Stomach smooth muscle (tissue), 2 donors: ENCODE results near the gene FAXC.

Source experiments
- H3K27ac ChIP-seq: one replicate; pipeline ENCODE4 v1.7.0; 2013; ENCODE audit warnings: mild to moderate bottlenecking, low read length, inconsistent platforms
- H3K27me3 ChIP-seq, 2 donors: one replicate each; pipeline ENCODE4 v1.7.0; 2013; ENCODE audit warnings: low read length in 2 of 2; ENCODE audit not compliant: insufficient read depth in 2 of 2, control insufficient read depth in 1 of 2
- H3K36me3 ChIP-seq, 2 donors: one replicate each; pipeline ENCODE4 v1.7.0; 2013; ENCODE audit warnings: low read length in 2 of 2; ENCODE audit not compliant: control insufficient read depth in 2 of 2, insufficient read depth in 2 of 2
- H3K4me1 ChIP-seq: one replicate; pipeline ENCODE4 v1.7.0; 2013; ENCODE audit warnings: low read length; ENCODE audit not compliant: control insufficient read depth, insufficient read depth
- H3K4me3 ChIP-seq, 2 donors: one replicate each; pipeline ENCODE4 v1.7.0; 2013; ENCODE audit warnings: low read length in 2 of 2
- H3K9ac ChIP-seq, 2 donors: one replicate each; pipeline ENCODE4 v1.7.0; 2013; ENCODE audit warnings: low read length in 2 of 2, mild to moderate bottlenecking in 1 of 2
- H3K9me3 ChIP-seq, 2 donors: one replicate each; pipeline ENCODE4 v1.7.0; 2013; ENCODE audit warnings: low read length in 2 of 2; ENCODE audit not compliant: control insufficient read depth in 2 of 2
- donor health status: healthy.
- donor health status: Pancreatic carcinoma.

FAXC gene

GRCh38 chr6:99362678-99363268, 13.3 kb upstream of the FAXC start:
- Histone ChIP-seq H3K4me1 (no peaks in the 10 kb centered on the region), H3K9ac (no peak overlapping the region), H3K36me3 (no peaks in the 10 kb centered on the region), H3K4me3 (no peak overlapping the region), H3K27ac (no peak overlapping the region), H3K27me3 (no peaks in the 10 kb centered on the region), H3K9me3 (no peaks in the 10 kb centered on the region)

DNA sequence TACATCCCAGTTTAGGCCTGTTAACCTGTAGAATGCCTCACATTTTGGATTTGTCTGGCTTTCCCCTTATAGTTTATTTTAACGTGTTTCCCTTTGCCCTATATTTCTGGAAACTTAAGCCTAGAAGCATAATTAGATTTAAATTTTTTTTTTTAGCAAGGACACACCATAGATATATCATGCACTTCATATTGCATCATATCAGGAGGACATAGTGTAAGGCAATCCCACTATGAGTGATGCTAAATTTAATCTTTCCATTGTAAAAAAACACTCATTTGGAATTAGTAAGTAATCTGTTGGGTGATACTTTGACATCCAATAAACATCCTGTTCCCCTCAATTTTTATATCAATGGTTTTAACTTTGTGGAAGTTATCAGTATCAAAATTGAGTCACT, 10.3 kb upstream of the FAXC start:
- no peaks in the 10 kb centered on the region for H3K4me1 ChIP-seq
- no peak overlapping the region for H3K27ac ChIP-seq
- H3K9ac ChIP-seq = no peak overlapping the region
- peaks cover 0 to 2% of the 10 kb centered on the region in 2 donors for H3K27me3 ChIP-seq
- H3K4me3 ChIP-seq = no peak overlapping the region
- no peaks in the 10 kb centered on the region for H3K36me3 ChIP-seq
- no peaks in the 10 kb centered on the region for H3K9me3 ChIP-seq

- H3K27me3 ChIP-seq = peaks cover 2 to 4% of the 10 kb centered on the region in 2 donors
- H3K4me1 ChIP-seq = no peaks in the 10 kb centered on the region
- no peak overlapping the region for H3K9ac ChIP-seq
- H3K4me3 ChIP-seq = no peak overlapping the region
- H3K27ac ChIP-seq = no peak overlapping the region
- H3K36me3 ChIP-seq = no peaks in the 10 kb centered on the region
- no peaks in the 10 kb centered on the region for H3K9me3 ChIP-seq
These were observed 7.2 kb upstream of the FAXC start for GRCh38 chr6:99356641-99357040.

DNA sequence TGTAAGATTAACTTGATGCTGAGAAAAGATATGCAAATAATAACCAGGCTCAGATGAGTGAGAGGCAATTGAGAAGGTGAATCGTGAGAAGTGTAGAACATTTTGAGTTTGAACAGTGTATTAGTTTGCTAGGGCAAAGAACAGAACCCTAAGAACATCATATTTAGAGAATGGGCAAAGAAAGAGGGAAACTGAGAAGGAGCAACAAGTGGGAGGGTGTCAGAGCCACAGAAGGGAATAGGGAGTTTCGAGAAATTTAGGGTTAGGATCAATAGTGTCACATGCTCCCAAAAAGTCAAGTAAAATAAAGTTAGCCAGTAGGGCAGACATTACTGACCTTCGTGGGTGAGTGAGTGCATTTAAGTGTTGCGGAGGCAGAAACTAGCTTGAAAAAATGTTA, 5.5 kb upstream of the FAXC start:
- Histone ChIP-seq H3K36me3 (no peaks in the 10 kb centered on the region), H3K27me3 (peaks cover 2 to 4% of the 10 kb centered on the region in 2 donors), H3K27ac (no peak overlapping the region), H3K4me3 (no peak overlapping the region), H3K9ac (no peak overlapping the region), H3K4me1 (peaks cover 7% of the 10 kb centered on the region), H3K9me3 (no peaks in the 10 kb centered on the region)

- H3K4me1 ChIP-seq = peaks cover 13% of the 10 kb centered on the region
- H3K4me3 ChIP-seq = no peak overlapping the region
- no peak overlapping the region for H3K27ac ChIP-seq
- H3K9me3 ChIP-seq = no peaks in the 10 kb centered on the region
- no peak overlapping the region for H3K9ac ChIP-seq
- H3K36me3 ChIP-seq = no peaks in the 10 kb centered on the region
- peaks cover 2 to 4% of the 10 kb centered on the region in 2 donors for H3K27me3 ChIP-seq
These were observed 3.7 kb upstream of the FAXC start for GRCh38 chr6:99353126-99353525.

DNA sequence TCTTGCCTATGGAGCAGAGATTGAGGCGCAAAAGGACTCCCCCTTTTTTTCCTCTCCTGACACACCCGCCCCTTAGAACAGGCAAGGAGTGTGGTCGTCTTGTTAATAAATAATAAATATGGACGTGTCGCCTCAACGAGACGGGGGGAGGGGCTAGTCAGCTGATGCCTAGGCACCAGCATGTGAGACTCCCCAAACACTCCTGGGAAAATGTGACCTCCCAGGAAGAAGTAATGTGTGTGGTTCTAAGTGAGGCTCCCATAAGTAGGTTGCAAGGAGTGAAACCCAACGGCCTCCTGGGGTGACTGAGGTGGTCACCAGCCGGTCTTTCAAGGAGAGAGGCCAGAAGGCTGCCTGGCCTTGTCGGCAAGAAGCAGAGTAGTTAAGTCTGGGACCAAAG, 1.1 kb upstream of the FAXC start:
- Histone ChIP-seq H3K4me1 (peaks cover 15% of the 10 kb centered on the region), H3K27me3 (peaks cover 2 to 4% of the 10 kb centered on the region in 2 donors), H3K27ac (peak overlapping the region; percentile 81), H3K4me3 (peak overlapping the region; percentile 79 to 81), H3K9ac (peak overlapping the region; percentile 72 to 94), H3K36me3 (no peaks in the 10 kb centered on the region), H3K9me3 (no peaks in the 10 kb centered on the region)

- peaks cover 0 to 2% of the 10 kb centered on the region in 2 donors for H3K27me3 ChIP-seq
- H3K36me3 ChIP-seq = no peaks in the 10 kb centered on the region
- H3K27ac ChIP-seq = peak overlapping the region; percentile 91
- H3K9me3 ChIP-seq = no peaks in the 10 kb centered on the region
- H3K4me3 ChIP-seq = peak overlapping the region; percentile 81 to 88
- H3K9ac ChIP-seq = peak overlapping the region; percentile 83 to 94
- H3K4me1 ChIP-seq = peaks cover 15% of the 10 kb centered on the region
These were observed 945 bp downstream of the FAXC start for GRCh38 chr6:99348288-99349170.

DNA sequence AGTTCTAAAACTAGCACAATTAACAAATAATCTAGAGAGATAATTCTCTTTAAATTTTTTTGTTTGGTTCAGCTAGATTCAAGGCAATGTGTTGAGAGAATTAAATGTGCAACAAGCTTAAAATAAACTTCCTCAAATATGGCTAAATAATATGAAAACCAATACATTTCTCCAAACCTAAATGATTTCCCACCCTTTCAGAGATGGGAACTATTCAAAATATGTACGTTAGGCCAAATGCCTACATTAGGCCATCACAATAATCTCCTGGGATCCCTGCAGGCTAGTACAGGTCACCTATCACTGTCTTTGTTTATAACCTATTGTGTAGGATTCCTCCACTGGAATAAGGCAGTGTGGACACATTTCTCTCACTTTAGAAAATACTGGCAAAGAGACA, 1.7 kb downstream of the FAXC start:
- Histone ChIP-seq H3K4me3 (peak overlapping the region; percentile 81 to 88), H3K9ac (peak overlapping the region; percentile 48 to 94), H3K27me3 (peaks cover 0 to 2% of the 10 kb centered on the region in 2 donors), H3K9me3 (no peaks in the 10 kb centered on the region), H3K36me3 (peaks cover 0 to under 1% of the 10 kb centered on the region in 2 donors), H3K27ac (peak overlapping the region; percentile 91), H3K4me1 (peaks cover 15% of the 10 kb centered on the region)

GRCh38 chr6:99346595-99346994, 2.9 kb downstream of the FAXC start:
- Histone ChIP-seq H3K4me1 (peaks cover 15% of the 10 kb centered on the region), H3K9ac (no peak overlapping the region), H3K4me3 (no peak overlapping the region), H3K27ac (peak overlapping the region; percentile 11), H3K27me3 (no peaks in the 10 kb centered on the region), H3K36me3 (peaks cover 0 to 4% of the 10 kb centered on the region in 2 donors), H3K9me3 (no peaks in the 10 kb centered on the region)

- Histone ChIP-seq H3K27ac (no peak overlapping the region), H3K9ac (no peak overlapping the region), H3K27me3 (no peaks in the 10 kb centered on the region), H3K4me3 (no peak overlapping the region), H3K9me3 (no peaks in the 10 kb centered on the region), H3K36me3 (peaks cover 0 to 4% of the 10 kb centered on the region in 2 donors), H3K4me1 (peaks cover 9% of the 10 kb centered on the region)
These were observed 4.3 kb downstream of the FAXC start for GRCh38 chr6:99345164-99345563.

GRCh38 chr6:99344289-99344688, 5.2 kb downstream of the FAXC start:
- H3K36me3 ChIP-seq = peaks cover 0 to 4% of the 10 kb centered on the region in 2 donors
- H3K27me3 ChIP-seq = no peaks in the 10 kb centered on the region
- peak overlapping the region in 1 of 2 donors; percentile 10 for H3K9ac ChIP-seq
- H3K4me3 ChIP-seq = no peak overlapping the region
- no peaks in the 10 kb centered on the region for H3K9me3 ChIP-seq
- H3K4me1 ChIP-seq = peaks cover 6% of the 10 kb centered on the region
- no peak overlapping the region for H3K27ac ChIP-seq
